ENCODE measurements around the gene HOXC4. TPM values are rescaled to one million over a fixed set of nuclear protein-coding genes. Genes with fewer than 3 reads are reported as not detected.

Gene HOXC4
- total and polyA plus RNA-seq, 10 of the 15 experiments (the other 5 are each of a cell fraction or from before 2014, with no cell fraction given) = 1.0 to 11.4 (median 4.2) TPM

GRCh38 chr12:54038871-54039414 lies 14.7 kb upstream of the HOXC4 start (continued):
- TF ChIP-seq E2F8 (IDR thresholded peaks at IDR 0.05; ENCODE audit: low read depth, partially characterized antibody) = no peak
- no peak for TF ChIP-seq ASH2L (IDR thresholded peaks at IDR 0.05; ENCODE audit: borderline replicate concordance, low read depth)
- TF ChIP-seq SMAD1 (IDR thresholded peaks at IDR 0.05; ENCODE audit: low read depth, partially characterized antibody) = no peak
- TF ChIP-seq SP1 (IDR thresholded peaks at IDR 0.05; ENCODE audit: low read depth, low read length) = no peak
- TF ChIP-seq POU2F2 (IDR thresholded peaks at IDR 0.05; ENCODE audit: borderline replicate concordance, low read depth, low read length) = no peak
- no peak for TF ChIP-seq NRF1 (conservative IDR thresholded peaks at IDR 0.05; ENCODE audit: low read depth, low read length)
- TF ChIP-seq ZNF217 (IDR thresholded peaks at IDR 0.05) = no peak

GRCh38 chr12:54039417-54040147 lies 14.1 kb upstream of the HOXC4 start:
- CTCF ChIA-PET = interaction anchor here (1.4 to 1.8 kb wide), 3 partner anchors 162 to 175 kb away, joined by 4 to 5 read pairs (median 5); no protein-coding TSS in a partner anchor
- 15% methylated on average over 16 of the region's 16 CpGs for whole genome bisulfite sequencing (ENCODE audit: insufficient coverage, insufficient replicate concordance, low lambda C conversion rate, missing lambda C conversion rate)
- no peak for TF ChIP-seq REST (IDR thresholded peaks at IDR 0.05; ENCODE audit: low read depth, low read length)
- TF ChIP-seq BCLAF1 (IDR thresholded peaks at IDR 0.05) = no peak
- no peak for TF ChIP-seq CEBPB (IDR thresholded peaks at IDR 0.05; ENCODE audit: borderline replicate concordance in 1 of 2, low read depth in 2 of 2, low read length in 2 of 2)
- TF ChIP-seq TCF3 (IDR thresholded peaks at IDR 0.05; ENCODE audit: borderline replicate concordance, insufficient read depth, low read depth, low read length) = no peak
- TF ChIP-seq SMARCA5 (IDR thresholded peaks at IDR 0.05) = no peak

More at GRCh38 chr12:54039417-54040147, 14.1 kb upstream of the HOXC4 start:
- no peak overlapping the region for H3K4me3 ChIP-seq
- H3K9me3 ChIP-seq (replicated peaks; ENCODE audit: control insufficient read depth, insufficient read depth, low read length) = no peaks in the 10 kb centered on the region; the same call in 2 of the 3 replicates
- H3K79me2 ChIP-seq (ENCODE audit: control insufficient read depth, insufficient read depth, low read length) = no peaks in the 10 kb centered on the region
- FAIRE-seq = no peak
- H2AFZ ChIP-seq (ENCODE audit: control insufficient read depth, low read depth, low read length) = no peak overlapping the region
- H3K27me3 ChIP-seq (replicated peaks in 1 of 2; ENCODE audit: control insufficient read depth in 2 of 2, insufficient read depth in 2 of 2, low read length in 1 of 2) = peaks cover 1 to 9% of the 10 kb centered on the region in 2 experiments
- H3K4me2 ChIP-seq (ENCODE audit: control insufficient read depth, insufficient read depth) = no peak overlapping the region
- H3K4me1 ChIP-seq (ENCODE audit: control insufficient read depth, insufficient read depth, low read length) = no peaks in the 10 kb centered on the region
- H3K9ac ChIP-seq (ENCODE audit: control insufficient read depth, insufficient read depth, low read length) = no peak overlapping the region
- ChIA-PET SMC1A (ENCODE audit: uncharacterized antibody, unreplicated experiment) (interaction anchor here (1.2 to 2.7 kb wide), 3 partner anchors 11 to 112 kb away, joined by 3 to 9 read pairs (median 3); partner anchors contain the start of gene HOXC4), RAD21 (ENCODE audit: unreplicated experiment) (interaction anchor here (1.2 to 4.2 kb wide), 2 partner anchors 14 kb away, joined by 3 to 18 read pairs; partner anchors contain the start of gene HOXC4), POLR2A (no interaction called here)
- H3K27ac ChIP-seq (ENCODE audit: control insufficient read depth, insufficient read depth) = no peak overlapping the region
- in situ Hi-C loops (cut with MboI) (no loop called here), intact Hi-C loops (cut with micrococcal nuclease; ENCODE audit: unreplicated experiment) (no loop called here)
- no peaks in the 10 kb centered on the region for H3K36me3 ChIP-seq (ENCODE audit: control insufficient read depth in 2 of 2, insufficient read depth in 2 of 2, low read length in 1 of 2)
- ATAC-seq = no peak
- DNase-seq (ENCODE audit: low read depth, low spot score) = no peak
- BruUV-seq (replicated peaks) = no TSS peak
- no peaks in the 10 kb centered on the region for H4K20me1 ChIP-seq (ENCODE audit: control insufficient read depth, insufficient read depth)

Data from GM12878 (cell line).